ENCODE data around the gene OR10G3. TPM values are rescaled to one million over a fixed set of nuclear protein-coding genes. Genes with fewer than 3 reads are reported as not detected.

OR10G3 gene
- total and polyA plus RNA-seq, 2 experiments from 2014 or later: not detected

DNA sequence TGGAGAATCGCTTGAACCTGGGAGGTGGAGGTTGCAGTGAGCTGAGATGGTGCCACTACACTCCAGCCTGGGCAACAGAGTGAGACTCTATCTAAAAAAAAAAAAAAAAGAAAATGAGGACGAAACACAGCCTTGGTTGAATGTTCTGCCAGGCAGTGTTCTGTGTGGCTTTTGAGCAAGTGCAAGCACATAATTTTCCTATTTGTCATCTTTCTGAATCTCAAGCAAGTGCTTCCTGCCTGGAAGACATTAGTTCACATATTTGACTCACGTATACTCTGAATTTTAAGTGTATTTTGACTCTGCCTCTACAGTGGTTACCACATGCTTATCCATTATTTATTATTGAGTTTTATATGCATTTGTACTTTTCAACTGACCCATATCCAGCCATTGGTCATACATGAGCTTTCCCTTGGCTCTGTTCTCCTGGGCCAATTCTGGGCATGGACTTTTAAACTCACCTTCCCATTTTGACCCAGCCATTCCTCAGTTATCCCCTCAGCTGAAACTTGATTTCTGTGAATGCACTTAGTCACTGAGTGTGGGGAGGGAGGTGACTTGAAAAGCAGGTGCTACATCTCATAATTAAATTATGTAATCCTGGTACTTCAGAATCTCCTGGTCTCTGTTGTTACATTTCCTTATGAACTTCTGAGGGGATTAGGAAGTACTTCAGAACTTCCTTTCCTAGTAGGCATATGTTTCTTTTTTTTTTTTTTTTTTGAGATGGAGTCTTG, 46.8 kb upstream of the OR10G3 start:
- H3K9me2 ChIP-seq (ENCODE audit: insufficient read depth): 0 out of 2 replicates have a peak, but pooled peaks cover 8% of the 10 kb centered on the region
- H2AFZ ChIP-seq: no peak overlapping the region
- no peaks in the 10 kb centered on the region for H3F3A ChIP-seq (replicated peaks; ENCODE audit: low read depth)
- H4K20me1 ChIP-seq (replicated peaks; ENCODE audit: insufficient read depth): no peaks in the 10 kb centered on the region
- no peak for DNase-seq (ENCODE audit: low spot score)
- H3K4me3 ChIP-seq: no peak overlapping the region
- Mint-ChIP-seq H3K36me3 (ENCODE audit: low read depth) (no peaks in the 10 kb centered on the region), H3K27ac (no peak overlapping the region), H3K4me1 (peaks cover 8% of the 10 kb centered on the region; the same call in 2 of the 3 replicates), H3K9me3 (no peaks in the 10 kb centered on the region), H3K27me3 (ENCODE audit: insufficient read depth, low read depth, poor library complexity) (no peaks in the 10 kb centered on the region), H3K4me3 (no peak overlapping the region)
- ATAC-seq: no peak
- H3K27me3 ChIP-seq (ENCODE audit: insufficient read depth): no peaks in the 10 kb centered on the region
- H3K36me3 ChIP-seq (ENCODE audit: insufficient read depth): no peaks in the 10 kb centered on the region
- H3K27ac ChIP-seq (ENCODE audit: low read depth): no peak overlapping the region
- H3K79me2 ChIP-seq (replicated peaks; ENCODE audit: insufficient read depth): no peaks in the 10 kb centered on the region
- TF ChIP-seq, protein P1, sequence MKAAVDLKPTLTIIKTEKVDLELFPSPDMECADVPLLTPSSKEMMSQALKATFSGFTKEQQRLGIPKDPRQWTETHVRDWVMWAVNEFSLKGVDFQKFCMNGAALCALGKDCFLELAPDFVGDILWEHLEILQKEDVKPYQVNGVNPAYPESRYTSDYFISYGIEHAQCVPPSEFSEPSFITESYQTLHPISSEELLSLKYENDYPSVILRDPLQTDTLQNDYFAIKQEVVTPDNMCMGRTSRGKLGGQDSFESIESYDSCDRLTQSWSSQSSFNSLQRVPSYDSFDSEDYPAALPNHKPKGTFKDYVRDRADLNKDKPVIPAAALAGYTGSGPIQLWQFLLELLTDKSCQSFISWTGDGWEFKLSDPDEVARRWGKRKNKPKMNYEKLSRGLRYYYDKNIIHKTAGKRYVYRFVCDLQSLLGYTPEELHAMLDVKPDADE (IDR thresholded peaks at IDR 0.05): no peak
- TF ChIP-seq ZNF331 (CRISPR knock-in tag; IDR thresholded peaks at IDR 0.05; ENCODE audit: low read depth) (no peak), CREB1 (CRISPR knock-in tag; IDR thresholded peaks at IDR 0.05; ENCODE audit: low read depth) (no peak), JUNB (IDR thresholded peaks at IDR 0.05; ENCODE audit: unreplicated experiment) (no peak), ZNF114 (CRISPR knock-in tag; IDR thresholded peaks at IDR 0.05) (no peak), NANOG (IDR thresholded peaks at IDR 0.05; ENCODE audit: borderline replicate concordance) (no peak), STAT1 (IDR thresholded peaks at IDR 0.05; ENCODE audit: unreplicated experiment) (no peak), EZH2phosphoT487 (IDR thresholded peaks at IDR 0.05; ENCODE audit: unreplicated experiment) (no peak), POLR2AphosphoS5 (IDR thresholded peaks at IDR 0.05; ENCODE audit: low read depth) (no peak), EZH2 (IDR thresholded peaks at IDR 0.05; ENCODE audit: low read depth, unreplicated experiment) (no peak)
- TF ChIP-seq, protein P2, sequence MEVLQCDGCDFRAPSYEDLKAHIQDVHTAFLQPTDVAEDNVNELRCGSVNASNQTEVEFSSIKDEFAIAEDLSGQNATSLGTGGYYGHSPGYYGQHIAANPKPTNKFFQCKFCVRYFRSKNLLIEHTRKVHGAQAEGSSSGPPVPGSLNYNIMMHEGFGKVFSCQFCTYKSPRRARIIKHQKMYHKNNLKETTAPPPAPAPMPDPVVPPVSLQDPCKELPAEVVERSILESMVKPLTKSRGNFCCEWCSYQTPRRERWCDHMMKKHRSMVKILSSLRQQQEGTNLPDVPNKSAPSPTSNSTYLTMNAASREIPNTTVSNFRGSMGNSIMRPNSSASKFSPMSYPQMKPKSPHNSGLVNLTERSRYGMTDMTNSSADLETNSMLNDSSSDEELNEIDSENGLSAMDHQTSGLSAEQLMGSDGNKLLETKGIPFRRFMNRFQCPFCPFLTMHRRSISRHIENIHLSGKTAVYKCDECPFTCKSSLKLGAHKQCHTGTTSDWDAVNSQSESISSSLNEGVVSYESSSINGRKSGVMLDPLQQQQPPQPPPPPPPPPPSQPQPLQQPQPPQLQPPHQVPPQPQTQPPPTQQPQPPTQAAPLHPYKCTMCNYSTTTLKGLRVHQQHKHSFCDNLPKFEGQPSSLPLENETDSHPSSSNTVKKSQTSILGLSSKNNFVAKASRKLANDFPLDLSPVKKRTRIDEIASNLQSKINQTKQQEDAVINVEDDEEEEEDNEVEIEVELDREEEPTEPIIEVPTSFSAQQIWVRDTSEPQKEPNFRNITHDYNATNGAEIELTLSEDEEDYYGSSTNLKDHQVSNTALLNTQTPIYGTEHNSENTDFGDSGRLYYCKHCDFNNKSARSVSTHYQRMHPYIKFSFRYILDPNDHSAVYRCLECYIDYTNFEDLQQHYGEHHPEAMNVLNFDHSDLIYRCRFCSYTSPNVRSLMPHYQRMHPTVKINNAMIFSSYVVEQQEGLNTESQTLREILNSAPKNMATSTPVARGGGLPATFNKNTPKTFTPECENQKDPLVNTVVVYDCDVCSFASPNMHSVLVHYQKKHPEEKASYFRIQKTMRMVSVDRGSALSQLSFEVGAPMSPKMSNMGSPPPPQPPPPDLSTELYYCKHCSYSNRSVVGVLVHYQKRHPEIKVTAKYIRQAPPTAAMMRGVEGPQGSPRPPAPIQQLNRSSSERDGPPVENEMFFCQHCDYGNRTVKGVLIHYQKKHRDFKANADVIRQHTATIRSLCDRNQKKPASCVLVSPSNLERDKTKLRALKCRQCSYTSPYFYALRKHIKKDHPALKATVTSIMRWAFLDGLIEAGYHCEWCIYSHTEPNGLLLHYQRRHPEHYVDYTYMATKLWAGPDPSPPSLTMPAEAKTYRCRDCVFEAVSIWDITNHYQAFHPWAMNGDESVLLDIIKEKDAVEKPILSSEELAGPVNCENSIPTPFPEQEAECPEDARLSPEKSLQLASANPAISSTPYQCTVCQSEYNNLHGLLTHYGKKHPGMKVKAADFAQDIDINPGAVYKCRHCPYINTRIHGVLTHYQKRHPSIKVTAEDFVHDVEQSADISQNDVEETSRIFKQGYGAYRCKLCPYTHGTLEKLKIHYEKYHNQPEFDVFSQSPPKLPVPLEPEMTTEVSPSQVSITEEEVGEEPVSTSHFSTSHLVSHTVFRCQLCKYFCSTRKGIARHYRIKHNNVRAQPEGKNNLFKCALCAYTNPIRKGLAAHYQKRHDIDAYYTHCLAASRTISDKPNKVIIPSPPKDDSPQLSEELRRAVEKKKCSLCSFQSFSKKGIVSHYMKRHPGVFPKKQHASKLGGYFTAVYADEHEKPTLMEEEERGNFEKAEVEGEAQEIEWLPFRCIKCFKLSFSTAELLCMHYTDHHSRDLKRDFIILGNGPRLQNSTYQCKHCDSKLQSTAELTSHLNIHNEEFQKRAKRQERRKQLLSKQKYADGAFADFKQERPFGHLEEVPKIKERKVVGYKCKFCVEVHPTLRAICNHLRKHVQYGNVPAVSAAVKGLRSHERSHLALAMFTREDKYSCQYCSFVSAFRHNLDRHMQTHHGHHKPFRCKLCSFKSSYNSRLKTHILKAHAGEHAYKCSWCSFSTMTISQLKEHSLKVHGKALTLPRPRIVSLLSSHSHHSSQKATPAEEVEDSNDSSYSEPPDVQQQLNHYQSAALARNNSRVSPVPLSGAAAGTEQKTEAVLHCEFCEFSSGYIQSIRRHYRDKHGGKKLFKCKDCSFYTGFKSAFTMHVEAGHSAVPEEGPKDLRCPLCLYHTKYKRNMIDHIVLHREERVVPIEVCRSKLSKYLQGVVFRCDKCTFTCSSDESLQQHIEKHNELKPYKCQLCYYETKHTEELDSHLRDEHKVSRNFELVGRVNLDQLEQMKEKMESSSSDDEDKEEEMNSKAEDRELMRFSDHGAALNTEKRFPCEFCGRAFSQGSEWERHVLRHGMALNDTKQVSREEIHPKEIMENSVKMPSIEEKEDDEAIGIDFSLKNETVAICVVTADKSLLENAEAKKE (CRISPR knock-in tag; IDR thresholded peaks at IDR 0.05): no peak
- TF ChIP-seq, protein P3, sequence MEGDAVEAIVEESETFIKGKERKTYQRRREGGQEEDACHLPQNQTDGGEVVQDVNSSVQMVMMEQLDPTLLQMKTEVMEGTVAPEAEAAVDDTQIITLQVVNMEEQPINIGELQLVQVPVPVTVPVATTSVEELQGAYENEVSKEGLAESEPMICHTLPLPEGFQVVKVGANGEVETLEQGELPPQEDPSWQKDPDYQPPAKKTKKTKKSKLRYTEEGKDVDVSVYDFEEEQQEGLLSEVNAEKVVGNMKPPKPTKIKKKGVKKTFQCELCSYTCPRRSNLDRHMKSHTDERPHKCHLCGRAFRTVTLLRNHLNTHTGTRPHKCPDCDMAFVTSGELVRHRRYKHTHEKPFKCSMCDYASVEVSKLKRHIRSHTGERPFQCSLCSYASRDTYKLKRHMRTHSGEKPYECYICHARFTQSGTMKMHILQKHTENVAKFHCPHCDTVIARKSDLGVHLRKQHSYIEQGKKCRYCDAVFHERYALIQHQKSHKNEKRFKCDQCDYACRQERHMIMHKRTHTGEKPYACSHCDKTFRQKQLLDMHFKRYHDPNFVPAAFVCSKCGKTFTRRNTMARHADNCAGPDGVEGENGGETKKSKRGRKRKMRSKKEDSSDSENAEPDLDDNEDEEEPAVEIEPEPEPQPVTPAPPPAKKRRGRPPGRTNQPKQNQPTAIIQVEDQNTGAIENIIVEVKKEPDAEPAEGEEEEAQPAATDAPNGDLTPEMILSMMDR (conservative IDR thresholded peaks at IDR 0.05; ENCODE audit: low read depth in 2 of 2): no peak
- no peak overlapping the region for H3K4me2 ChIP-seq
- no peaks in the 10 kb centered on the region for H3K4me1 ChIP-seq (ENCODE audit: insufficient read depth)

All from GM23338 (cell line).